ENCODE data around the gene ISLR. TPM values are rescaled to one million over a fixed set of nuclear protein-coding genes. Genes with fewer than 3 reads are reported as not detected.
A peak's percentile ranks its signal among the peaks of the same experiment; 100 is the strongest.

ISLR gene
- total RNA-seq, 1 experiment from 2014 or later, result 0.11 TPM

DNA sequence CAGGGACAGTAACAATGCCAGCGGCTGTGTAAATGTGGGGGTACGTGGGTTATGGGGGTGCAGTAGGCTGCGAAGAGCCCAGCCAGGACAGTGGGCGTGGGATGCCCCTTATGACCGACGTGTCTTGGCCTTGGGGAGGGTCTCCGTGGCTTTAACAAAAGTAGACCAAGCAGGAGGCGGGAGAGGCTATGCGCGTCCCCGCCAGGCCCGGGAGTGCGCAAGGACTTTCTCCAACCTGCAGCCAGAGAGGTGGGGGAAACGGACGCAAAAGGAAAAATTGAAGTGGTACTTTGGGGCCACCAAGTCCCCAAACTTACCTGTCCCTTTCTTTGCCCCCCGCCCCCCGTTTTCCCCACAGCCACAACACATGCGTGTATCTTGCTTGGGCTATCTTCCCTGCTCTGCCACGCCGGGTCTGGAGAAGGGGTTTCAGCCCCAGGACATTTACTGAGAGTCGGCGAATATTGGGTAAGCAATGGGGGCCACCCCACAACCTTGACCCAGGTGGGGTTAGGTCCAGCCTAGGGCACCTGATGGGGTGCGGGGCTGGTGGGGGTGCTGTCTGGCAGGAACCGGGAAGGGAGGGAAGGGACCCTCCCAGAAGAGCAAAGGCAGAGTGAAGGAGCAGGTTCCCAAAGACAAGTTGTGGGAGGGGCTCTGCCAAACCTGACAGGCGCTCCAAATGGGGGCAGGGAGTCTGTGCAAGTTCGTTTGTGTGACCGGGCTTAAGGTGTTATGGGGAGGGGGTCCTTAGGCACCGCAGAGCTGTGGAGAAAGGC lies 42.5 kb upstream of the ISLR start:
- Histone ChIP-seq H3K56ac (ENCODE audit: insufficient read length, low read depth, low read length) (no peak overlapping the region), H3K9ac (ENCODE audit: extremely low read depth, insufficient read length, low read length) (no peak overlapping the region), H3K23me2 (ENCODE audit: insufficient read length, low read depth, low read length, poor library complexity, severe bottlenecking) (peaks cover 26% of the 10 kb centered on the region), H3K18ac (ENCODE audit: insufficient read length, low read depth, low read length) (no peak overlapping the region), H2AK5ac (ENCODE audit: insufficient read length, low read length) (no peak overlapping the region), H3T11ph (ENCODE audit: low read length) (no peak overlapping the region), H3K79me2 (ENCODE audit: insufficient read depth, low read length) (no peaks in the 10 kb centered on the region), H4K5ac (ENCODE audit: insufficient read length, low read depth, low read length) (no peak overlapping the region), H2BK5ac (ENCODE audit: insufficient read length, low read length) (no peak overlapping the region), H3K14ac (ENCODE audit: insufficient read depth, low read length) (no peak overlapping the region; the same call in 1 of the 2 replicates), H2AFZ (ENCODE audit: low read length) (no peak overlapping the region), H3K4me2 (ENCODE audit: insufficient read depth, insufficient read length, low read length) (peak overlapping the region; percentile 82), H3K23ac (ENCODE audit: insufficient read length, low read depth, low read length) (no peak overlapping the region), H3K9me3 (ENCODE audit: control insufficient read depth, low read depth, low read length) (no peaks in the 10 kb centered on the region), H2BK120ac (ENCODE audit: low read depth, low read length, poor library complexity, severe bottlenecking) (no peak overlapping the region), H3K4ac (ENCODE audit: low read depth, low read length) (no peak overlapping the region), H3K27me3 (ENCODE audit: insufficient read depth, low read length) (peaks cover 76% of the 10 kb centered on the region), H4K20me1 (ENCODE audit: control insufficient read depth, insufficient read depth, insufficient read length) (peaks cover 4% of the 10 kb centered on the region), H2BK12ac (ENCODE audit: insufficient read length, low read depth, low read length) (no peak overlapping the region), H4K8ac (replicated peaks; ENCODE audit: insufficient read length, low read depth, low read length) (no peak overlapping the region), H3K4me1 (ENCODE audit: insufficient read depth, low read length) (no peaks in the 10 kb centered on the region; the same call in 1 of the 2 replicates), H4K91ac (ENCODE audit: insufficient read length, low read depth, low read length) (no peak overlapping the region), H2BK15ac (ENCODE audit: low read depth, low read length) (no peak overlapping the region), H3K27ac (ENCODE audit: insufficient read length, low read depth, low read length) (no peak overlapping the region), H3K79me1 (ENCODE audit: insufficient read depth, low read depth, low read length, poor library complexity, severe bottlenecking) (no peaks in the 10 kb centered on the region), H2BK20ac (ENCODE audit: low read depth, low read length, poor library complexity, severe bottlenecking) (no peak overlapping the region)
- peaks cover 0 to 1% (median 0%) of the 10 kb centered on the region in 3 experiments; a peak in 3 of 7 replicates for H3K36me3 Mint-ChIP-seq (ENCODE audit: insufficient read depth in 1 of 3, low read depth in 3 of 3)
- no peak for DNase-seq
- peak overlapping the region in 1 of 2 experiments; percentile 78; a peak in 3 of 5 replicates for H3K4me3 Mint-ChIP-seq
- peaks cover 2 to 6% of the 10 kb centered on the region in 2 experiments; a peak in 2 of 5 replicates for H3K9me3 Mint-ChIP-seq
- no peak for TF ChIP-seq CTCF (conservative IDR thresholded peaks at IDR 0.05)
- H3K4me1 Mint-ChIP-seq, result peaks cover 54 to 67% of the 10 kb centered on the region in 2 experiments
- no CpG with 5 or more reads among the region's 28 CpGs for WGBS (ENCODE audit: extremely low coverage, insufficient read length, low lambda C conversion rate)
- peaks cover 99% of the 10 kb centered on the region for H3K27me3 Mint-ChIP-seq (ENCODE audit: low read depth)
- no peak overlapping the region for H3K27ac Mint-ChIP-seq

Data from H9 (cell line).